NCI-H82 treated with DMSO at 0.1 percent for 48 hours (cell line): Measurements from ENCODE around the gene CCDC6.

ENCODE experiments used
- DNase-seq: peaks from one replicate; lab custom pipeline; 2025; ENCODE audit not compliant: unreplicated experiment; lab: John Stamatoyannopoulos, UW

The CCDC6 gene

GRCh38 chr10:59880971-59881510 is 25.3 kb downstream of the CCDC6 start:
- DNase-seq = no peak

DNA sequence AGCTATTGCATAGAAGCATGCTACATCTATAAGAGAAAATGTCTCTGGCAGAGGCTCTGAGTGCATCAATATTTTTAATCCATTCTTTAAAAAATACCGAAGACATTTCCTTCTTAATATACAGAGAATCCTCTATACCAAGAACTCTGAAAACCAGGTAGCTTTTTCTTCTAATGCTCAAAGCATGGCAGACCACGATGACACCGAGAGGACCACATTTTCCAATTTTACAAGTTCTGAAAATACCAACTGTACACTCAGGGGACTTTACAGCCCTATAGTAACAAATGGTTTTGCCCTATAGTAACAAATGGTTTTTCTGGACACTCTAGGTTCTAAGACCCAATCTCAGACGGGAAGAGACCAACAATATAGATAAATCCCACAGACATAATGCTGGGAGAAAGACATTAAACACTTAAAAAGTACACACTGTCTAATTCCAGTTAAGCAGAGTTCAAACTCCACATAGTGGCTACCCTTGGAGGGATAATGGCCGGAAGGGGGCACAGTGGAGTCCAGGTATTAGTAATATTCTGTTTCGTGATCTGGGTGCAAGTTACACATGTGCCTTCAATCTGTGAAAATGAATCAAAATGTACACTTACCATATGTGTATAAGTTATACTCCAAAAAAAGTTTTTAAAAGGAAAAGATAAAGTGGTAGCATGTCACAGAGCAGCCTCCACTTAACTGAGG is 26.2 kb downstream of the CCDC6 start:
- no peak for DNase-seq

- no peak for DNase-seq
Observed at GRCh38 chr10:59879363-59879913, 26.9 kb downstream of the CCDC6 start.

DNA sequence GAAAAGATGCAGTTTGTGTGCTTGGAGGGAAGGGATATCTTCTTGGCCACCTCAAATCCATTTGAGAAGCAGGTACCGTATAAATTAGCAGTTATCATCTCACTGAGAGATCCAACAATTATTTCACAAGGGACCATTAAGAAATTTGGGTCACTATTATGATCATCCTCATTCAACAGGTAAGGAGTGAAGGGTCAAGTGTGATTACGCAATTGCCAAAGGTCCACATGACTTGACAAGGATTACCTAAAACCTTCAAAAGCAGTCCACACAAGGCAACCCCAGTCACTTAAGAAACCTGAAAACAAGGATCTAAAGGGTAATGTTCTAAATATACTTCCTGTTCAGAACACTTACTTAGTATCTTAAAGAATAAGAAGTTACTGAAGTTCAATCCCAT is 27.4 kb downstream of the CCDC6 start:
- no peak for DNase-seq

GRCh38 chr10:59878289-59878688 is 28.1 kb downstream of the CCDC6 start:
- no peak for DNase-seq

GRCh38 chr10:59877191-59877671 is 29.1 kb downstream of the CCDC6 start:
- DNase-seq = no peak

GRCh38 chr10:59876695-59877094 is 29.7 kb downstream of the CCDC6 start:
- DNase-seq = no peak

DNA sequence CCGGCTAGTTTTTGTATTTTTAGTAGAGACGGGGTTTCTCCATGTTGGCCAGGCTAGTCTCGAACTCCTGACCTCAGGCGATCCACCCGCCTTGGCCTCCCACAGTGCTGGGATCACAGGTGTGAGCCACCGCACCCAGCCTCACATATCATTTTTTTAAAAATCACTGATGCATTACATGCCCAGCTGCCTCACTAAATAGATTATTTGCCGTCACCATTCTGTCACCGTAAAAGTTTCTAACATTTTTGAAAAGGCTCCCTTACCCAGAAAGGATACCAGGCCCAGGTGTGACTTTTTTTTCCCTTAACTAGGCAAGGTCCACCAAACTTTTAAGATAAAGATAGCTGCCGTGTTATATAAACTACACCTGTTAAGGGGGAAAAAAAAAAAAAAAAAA is 30.1 kb downstream of the CCDC6 start:
- DNase-seq = peak; percentile 22

DNA sequence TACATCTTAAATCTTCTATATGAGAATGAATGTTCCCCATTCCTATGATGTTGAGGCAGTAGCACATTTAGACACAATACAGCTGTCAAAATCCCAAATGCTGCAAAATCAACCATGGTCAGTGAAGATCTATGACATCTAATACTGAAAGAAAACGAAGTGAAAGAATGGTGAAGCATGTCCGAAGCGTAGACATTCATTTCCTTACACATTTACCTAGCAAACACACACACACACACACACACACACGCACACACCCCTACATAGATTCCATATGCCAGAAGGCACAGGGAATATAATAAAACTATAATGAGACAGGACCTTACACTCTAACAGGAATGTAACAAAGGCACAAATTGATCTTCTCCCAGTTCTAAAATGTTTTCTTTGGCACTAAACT is 32.5 kb downstream of the CCDC6 start:
- no peak for DNase-seq

- no peak for DNase-seq
Observed at GRCh38 chr10:59872892-59873463, 33.4 kb downstream of the CCDC6 start.

DNA sequence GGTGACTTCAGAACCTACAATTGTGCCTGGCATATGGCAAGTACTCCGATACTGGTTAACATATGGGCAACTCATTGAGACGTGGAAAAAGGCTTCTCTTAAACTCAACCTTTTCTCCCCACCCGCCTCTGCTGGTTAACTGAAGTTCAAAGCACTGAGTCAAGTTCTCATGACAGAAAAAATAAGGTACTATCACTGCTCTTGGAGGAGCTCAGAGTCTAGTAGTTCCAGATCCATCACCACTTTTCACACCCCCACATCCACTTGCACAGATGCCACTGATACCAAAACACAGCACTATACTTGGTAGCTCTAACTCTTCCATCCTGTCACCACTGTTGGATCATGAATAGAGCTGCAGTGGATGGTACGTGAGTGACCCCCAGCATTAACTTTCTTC is 36.2 kb downstream of the CCDC6 start:
- no peak for DNase-seq

DNA sequence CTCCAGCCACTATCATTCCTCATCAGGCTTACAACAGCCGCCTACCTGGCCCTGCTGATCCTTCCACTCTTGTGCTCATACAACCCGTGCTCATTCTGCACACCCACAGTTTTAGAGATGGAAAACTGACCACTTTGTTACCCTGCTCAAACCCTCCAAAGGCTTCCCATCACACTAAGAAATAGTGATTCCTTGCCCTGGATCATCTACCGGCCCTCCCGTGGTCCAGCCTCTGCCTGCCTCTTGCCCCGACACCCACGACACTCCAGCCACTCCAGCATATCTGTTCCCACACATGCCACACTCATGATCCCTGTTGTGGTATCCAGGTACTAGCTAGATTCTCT is 36.8 kb downstream of the CCDC6 start:
- no peak for DNase-seq

DNA sequence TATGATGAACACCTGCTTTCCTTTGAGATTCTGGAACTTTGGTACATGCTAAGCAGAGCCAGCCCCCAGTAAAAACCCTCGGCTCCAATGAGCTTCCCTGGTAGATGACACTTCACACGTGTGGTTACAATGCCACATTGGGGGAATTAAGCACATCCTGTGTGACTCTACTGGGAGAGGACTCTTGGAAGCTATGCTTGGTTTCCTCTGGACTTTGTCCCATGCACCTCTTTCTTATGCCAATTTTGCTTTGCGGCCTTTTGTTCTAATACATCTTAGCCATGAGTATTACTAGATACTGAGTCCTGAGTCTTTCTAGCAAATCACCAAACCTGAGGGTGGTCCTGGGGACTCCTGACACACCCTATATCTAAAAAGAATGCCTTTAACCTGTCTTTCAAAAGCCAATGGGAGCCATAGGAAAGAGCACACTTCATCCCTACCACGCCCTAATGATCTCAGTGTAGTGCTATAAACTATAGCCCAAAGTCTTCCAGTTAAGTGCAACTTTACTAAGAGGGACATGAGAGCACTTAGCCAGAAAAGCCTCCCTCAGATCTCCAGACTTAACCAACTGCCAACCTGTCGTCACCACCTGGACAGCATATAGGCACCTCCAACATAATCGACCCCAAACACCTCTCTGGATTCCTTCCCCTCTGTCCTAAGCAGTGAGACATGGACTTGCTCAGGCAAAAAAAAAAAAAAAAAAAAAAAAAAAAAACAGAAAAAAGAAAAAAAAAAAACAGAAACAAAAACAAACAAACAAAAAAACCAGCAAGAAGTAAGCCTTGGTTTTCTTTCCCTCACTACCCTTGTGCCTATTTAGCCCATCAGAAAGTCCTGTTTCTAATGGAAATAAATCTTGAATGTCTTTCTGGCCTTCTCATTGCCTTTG is 37.4 kb downstream of the CCDC6 start:
- no peak for DNase-seq

DNA sequence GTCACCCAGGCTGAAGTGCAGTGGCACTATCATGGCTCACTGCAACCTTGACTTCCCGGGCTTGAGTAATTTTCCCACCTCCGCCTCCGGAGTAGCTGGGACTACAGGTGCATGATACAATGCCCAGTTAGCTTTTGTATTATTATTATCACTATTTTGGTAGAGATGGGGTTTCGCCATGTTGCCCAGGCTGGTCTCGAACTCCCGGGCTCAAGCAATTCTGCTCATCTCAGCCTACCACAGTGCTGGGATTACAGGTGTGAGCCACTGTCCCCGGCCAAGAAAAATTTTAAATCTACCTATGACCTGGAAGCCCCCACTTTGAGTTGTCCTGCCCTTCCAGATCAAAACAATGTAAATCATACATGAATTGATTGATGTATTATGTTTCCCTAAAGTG is 38.8 kb downstream of the CCDC6 start:
- DNase-seq = no peak

DNA sequence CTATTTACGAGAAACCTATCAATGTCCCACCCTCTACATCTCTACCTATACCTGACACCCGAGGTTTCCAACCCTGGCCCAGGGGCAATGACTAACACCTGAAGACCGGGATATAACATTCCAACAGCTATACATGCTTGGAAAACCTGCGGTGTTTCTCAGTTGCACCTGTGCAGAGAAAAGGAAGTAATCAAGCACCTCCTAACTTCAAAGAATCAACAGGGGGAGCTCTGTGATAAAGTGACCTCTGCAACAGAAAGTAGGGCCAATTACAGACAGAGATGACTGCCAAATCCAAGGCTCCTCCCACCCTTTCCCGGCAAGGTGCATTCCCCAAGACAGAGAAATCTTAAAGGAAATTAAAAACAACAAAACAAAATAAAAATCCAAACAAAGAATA is 41.3 kb downstream of the CCDC6 start:
- DNase-seq = no peak

DNA sequence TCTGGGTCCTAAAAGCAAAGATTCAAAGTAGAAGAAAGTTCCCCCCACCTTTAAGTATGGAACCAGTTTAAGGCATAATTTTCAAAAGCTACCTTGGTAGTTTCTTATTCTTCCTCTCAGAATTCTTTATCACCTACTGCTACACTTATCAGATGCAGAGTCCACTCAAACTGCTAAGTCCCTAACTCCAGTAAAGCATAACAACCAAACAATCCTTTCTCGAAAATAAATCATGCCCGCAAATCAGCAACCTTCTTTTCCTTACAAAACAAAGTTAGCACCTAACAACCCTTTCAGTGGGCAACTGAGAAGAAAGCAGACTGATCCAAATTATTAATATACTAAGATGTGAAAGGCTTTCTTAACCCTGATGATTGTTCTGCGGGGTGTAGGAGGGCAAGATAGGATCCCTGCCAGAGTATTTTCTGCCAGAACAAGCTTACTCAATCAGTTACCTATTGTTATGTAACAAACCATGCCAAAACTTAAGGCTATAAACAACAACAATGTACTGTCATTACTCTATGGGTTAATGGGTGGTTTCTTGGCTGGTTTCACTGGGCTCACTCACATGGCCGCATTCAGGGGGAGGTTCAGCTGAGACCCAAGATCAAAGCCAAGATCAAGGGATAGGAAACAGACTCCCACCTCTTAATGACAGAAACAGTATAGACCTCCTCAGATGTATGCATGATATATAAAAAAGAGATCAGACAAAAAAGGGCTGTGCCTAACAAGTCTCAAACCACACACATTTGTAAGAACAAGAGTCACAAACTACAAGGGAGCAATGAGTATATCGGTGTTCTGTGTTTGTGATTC is 42.0 kb downstream of the CCDC6 start:
- no peak for DNase-seq

- DNase-seq = no peak
Observed at GRCh38 chr10:59859570-59859969, 46.8 kb downstream of the CCDC6 start.

- no peak for DNase-seq
Observed at GRCh38 chr10:59857921-59858320, 48.4 kb downstream of the CCDC6 start.

DNA sequence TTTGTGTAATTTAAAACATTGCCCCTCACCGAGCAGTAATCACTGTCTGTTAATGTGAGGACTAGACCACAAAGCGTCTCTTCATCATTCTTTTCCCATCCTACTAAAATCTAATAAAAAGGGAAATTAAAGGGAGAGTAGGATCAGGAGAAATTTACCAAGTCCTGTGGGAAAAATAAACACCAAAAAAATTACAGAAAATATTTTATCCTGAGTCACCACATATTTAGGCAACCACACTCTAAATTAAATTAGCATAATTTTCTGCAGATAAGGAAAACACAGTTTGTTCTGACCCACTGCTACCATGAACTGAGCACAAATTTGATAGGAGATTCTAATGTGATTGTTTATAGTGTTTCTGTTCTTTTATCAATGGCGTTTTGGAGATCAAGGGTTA is 49.3 kb downstream of the CCDC6 start:
- DNase-seq = no peak

DNA sequence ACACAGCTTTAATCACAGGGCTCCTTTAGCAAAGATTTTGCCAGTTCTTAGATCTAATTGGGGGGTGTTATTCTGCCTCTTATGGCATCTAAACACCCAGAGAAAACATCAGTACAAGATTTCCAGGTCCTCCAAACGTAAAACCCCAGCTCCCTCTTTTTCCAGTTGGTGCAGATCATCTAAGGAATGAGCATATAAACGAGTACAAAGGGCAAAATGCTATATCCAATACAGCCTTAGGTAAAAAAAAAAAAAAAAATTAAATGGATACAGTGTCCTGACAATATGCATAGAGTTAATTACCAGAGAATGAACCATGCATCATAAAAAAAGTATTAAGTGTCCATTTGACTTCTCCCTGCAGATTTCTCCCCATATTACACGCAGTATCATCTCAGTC is 50.3 kb downstream of the CCDC6 start:
- DNase-seq = no peak

DNA sequence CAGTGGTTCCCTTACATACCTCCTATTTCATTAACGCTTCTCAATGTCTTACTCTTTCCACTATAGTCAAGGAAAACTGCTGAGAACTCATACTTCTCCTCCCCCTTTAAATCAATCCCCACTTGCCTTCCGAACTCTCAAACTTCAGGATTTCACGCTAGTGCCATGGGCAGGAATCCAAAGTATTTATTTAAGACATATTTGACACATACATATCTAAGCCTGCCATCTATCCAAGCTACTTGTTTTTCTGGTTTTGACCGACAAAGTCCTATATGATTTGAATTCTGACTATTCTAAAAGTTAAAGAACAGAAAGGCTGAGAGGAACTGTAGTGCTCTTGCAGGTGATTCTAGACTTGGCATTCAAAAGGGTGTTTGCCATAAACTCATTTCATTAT is 51.8 kb downstream of the CCDC6 start:
- DNase-seq = no peak
